Ovary (tissue), 9 donors: ENCODE results near the gene DEPDC1B. TPM values are rescaled to one million over a fixed set of nuclear protein-coding genes. Genes with fewer than 3 reads are reported as not detected.
"Not testable (repeated sequence)": the region's sequence is repeated elsewhere in the genome, so short reads cannot be mapped to it uniquely, and the experiment has no call there.

Experiments
- DNase-seq, 5 donors: peaks; one replicate each; pipeline ENCODE4 v3.0.0-alpha.2; 2019 to 2020
- H3K27ac ChIP-seq, 2 donors: fragments of 200-600 bp; one replicate each; pipeline versions ENCODE4 v1.5.1 to v1.8.0; 2019 to 2022
- H3K27me3 ChIP-seq: fragments of 200-600 bp; one replicate; pipeline ENCODE4 v1.8.0; 2022
- H3K36me3 ChIP-seq: fragments of 200-600 bp; sonication (generic); one replicate; pipeline ENCODE4 v1.5.1; 2019
- H3K4me1 ChIP-seq: one replicate; pipeline ENCODE4 v1.8.1; 2013; ENCODE audit warnings: mild to moderate bottlenecking, moderate library complexity; ENCODE audit not compliant: insufficient read depth
- H3K4me3 ChIP-seq: fragments of 200-600 bp; sonication (generic); one replicate; pipeline ENCODE4 v1.5.1; 2017
- H3K9me3 ChIP-seq, 2 donors: fragments of 200-600 bp in 1 of 2; sonication (generic) in 1 of 2; one replicate each; pipeline versions ENCODE4 v1.5.1 to v1.8.1; 2013 to 2019; ENCODE audit warnings: mild to moderate bottlenecking in 1 of 2, moderate library complexity in 1 of 2
- CTCF ChIP-seq, 3 donors: fragments of 450-650 bp in 2 of 3; fragments of 200-600 bp in 1 of 3; IDR thresholded peaks; one replicate each; pipeline versions ENCODE4 v1.5.1 to v1.8.0; 2016 to 2022; ENCODE audit warnings: antibody characterized with exemption in 3 of 3, mild to moderate bottlenecking in 1 of 3
- EP300 ChIP-seq: sonication (generic); formaldehyde crosslinking; IDR thresholded peaks from one replicate; pipeline ENCODE4 v1.6.1; 2017; ENCODE audit warnings: antibody characterized with exemption
- POLR2A ChIP-seq: fragments of 450-650 bp; IDR thresholded peaks from one replicate; pipeline ENCODE4 v1.6.1; 2017; ENCODE audit warnings: antibody characterized with exemption, mild to moderate bottlenecking, moderate library complexity
- WGBS, 3 donors: extraction: QIAGEN DNeasy Blood & Tissue Kit in 1 of 3; methylation state at CpG; one replicate each; pipeline versions ENCODE4 v1.1.5 to v1.1.7; 2013 to 2017; 5-methylcytosine and 5-hydroxymethylcytosine counted together
- intact Hi-C, 4 donors: fragments of 100-400 bp; cut with DNase I; formaldehyde crosslinking; loops; one replicate each; pipeline versions ENCODE4 v1.11.0 to v1.15.1; 2022 to 2023
- polyA plus RNA-seq, 2 donors: library from polyadenylated mRNA; stranded (reverse); fragments of 200-250 nt in 1 of 2; fragments of 350-450 nt in 1 of 2; fragmentation: Illumina TruSeq in 1 of 2; extraction: RNeasy Lipid Tissue Mini Kit (QIAGEN cat#74804) in 1 of 2; gene quantifications; one replicate each; pipeline ENCODE4 v1.2.3, GENCODE V29; 2013 to 2014
- total RNA-seq, 7 donors: library from RNA; depleted of rRNA in 2 of 7; stranded (reverse); fragments of >200 nt in 2 of 7; fragmentation: NEBNext Ultra II Directional in 3 of 7; extraction: Animal tissue kit (Norgen Biotek cat#: 25700) in 3 of 7; gene quantifications; one replicate each; pipeline versions ENCODE4 v1.1.0 to v1.2.4, GENCODE V29; 2016 to 2023
- donor health status: DM: no; HTN: no; CAD: no; lungs with moderate emphysema.
- donor health status: DM: no; HTN: no; CAD: no.
- donor health status: Bipolar disorder and iron deficiency.
- donor health status: DM: yes; HTN: yes; CAD: no.
- donor health status: DM: no; HTN: no; CAD: no.
- donor health status: DM: yes; HTN: yes; CAD: no.

The DEPDC1B gene
- total and polyA plus RNA-seq, 9 donors, result 0.36 to 1.2 (median 0.65) TPM; not detected in 3

DNA sequence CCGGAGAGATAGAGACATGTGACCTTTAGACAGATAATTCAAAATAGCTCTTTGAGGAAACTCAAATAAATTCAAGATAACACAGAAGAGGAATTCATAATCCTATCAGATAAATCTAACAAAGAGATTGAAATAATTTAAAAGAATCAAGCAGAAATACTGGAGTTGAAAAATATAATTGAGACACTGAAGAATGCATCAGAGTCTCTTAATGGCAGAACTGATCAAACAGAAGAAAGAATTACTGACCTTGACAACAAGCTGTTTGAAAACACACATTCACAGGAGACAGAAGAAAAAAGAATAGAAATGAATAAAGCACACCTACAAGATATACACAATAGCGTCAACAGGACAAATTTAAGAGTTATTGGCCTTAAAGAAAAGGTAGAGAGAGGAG, 40.4 kb upstream of the DEPDC1B start:
- TF ChIP-seq CTCF (IDR thresholded peaks at IDR 0.05) (no peak), EP300 (no peak), POLR2A (no peak)
- intact Hi-C loops, result no loop called here
- 78 to 90% (median 85%) methylated on average over 2 of the region's 2 CpGs for WGBS, 3 donors

GRCh38 chr5:60738933-60739332, 39.0 kb upstream of the DEPDC1B start:
- Histone ChIP-seq H3K4me1 (no peaks in the 10 kb centered on the region), H3K4me3 (no peak overlapping the region), H3K36me3 (no peaks in the 10 kb centered on the region), H3K9me3 (no peaks in the 10 kb centered on the region), H3K27ac (no peak overlapping the region), H3K27me3 (no peaks in the 10 kb centered on the region)
- TF ChIP-seq EP300 (no peak), POLR2A (no peak), CTCF (IDR thresholded peaks at IDR 0.05) (no peak)
- 46 to 91% (median 54%) methylated on average over 3 of the region's 3 CpGs for WGBS, 3 donors
- no peak for DNase-seq
- intact Hi-C loops, result no loop called here

More for the DNA sequence above, 40.4 kb upstream of the DEPDC1B start:
- Histone ChIP-seq H3K27me3 (no peaks in the 10 kb centered on the region), H3K36me3 (no peaks in the 10 kb centered on the region), H3K9me3 (no peaks in the 10 kb centered on the region), H3K4me3 (no peak overlapping the region), H3K27ac (no peak overlapping the region), H3K4me1 (no peaks in the 10 kb centered on the region)
- no peak for DNase-seq

DNA sequence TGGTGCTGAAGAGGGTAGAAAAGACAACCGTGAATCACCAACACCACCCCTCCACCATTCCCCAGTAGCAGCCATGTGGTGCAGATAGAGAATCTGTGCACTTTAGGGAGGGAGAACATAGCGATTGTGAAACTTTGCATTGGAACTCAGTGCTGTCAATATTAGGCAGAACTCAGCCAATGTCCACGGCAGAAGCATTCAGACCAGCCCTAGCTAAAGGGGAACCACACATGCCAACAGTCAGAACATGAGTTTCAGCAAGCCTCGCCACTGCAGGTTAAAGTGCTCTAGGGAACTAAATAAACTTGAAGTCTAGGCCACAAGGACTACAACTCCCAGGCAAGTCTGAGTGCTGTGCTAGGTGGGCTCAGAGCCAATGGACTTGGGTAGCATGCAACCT, 38.5 kb upstream of the DEPDC1B start:
- no peaks in the 10 kb centered on the region for H3K9me3 ChIP-seq
- no peaks in the 10 kb centered on the region for H3K36me3 ChIP-seq
- intact Hi-C loops, result no loop called here
- TF ChIP-seq EP300 (no peak), CTCF (IDR thresholded peaks at IDR 0.05) (no peak), POLR2A (no peak)
- DNase-seq, result no peak
- H3K4me3 ChIP-seq, result no peak overlapping the region
- H3K27me3 ChIP-seq, result no peaks in the 10 kb centered on the region
- no peaks in the 10 kb centered on the region for H3K4me1 ChIP-seq
- WGBS, 3 donors, result 67 to 84% (median 78%) methylated on average over 4 of the region's 4 CpGs
- H3K27ac ChIP-seq, result no peak overlapping the region

DNA sequence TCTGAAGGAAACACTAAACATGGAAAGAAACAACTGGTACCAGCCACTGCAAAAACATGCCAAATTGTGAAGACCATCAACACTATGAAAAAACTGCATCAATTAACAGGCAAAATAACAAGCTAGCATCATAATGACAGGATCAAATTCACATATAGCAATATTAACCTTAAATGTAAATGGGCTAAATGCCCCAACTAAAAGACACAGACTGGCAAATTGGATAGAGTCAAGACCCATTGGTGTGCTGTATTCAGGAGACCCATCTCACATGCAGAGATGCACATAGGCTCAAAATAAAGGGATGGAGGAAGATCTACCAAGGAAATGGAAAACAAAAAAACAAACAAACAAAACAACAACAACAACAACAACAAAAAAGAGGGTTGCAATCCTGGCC, 30.9 kb upstream of the DEPDC1B start:
- intact Hi-C loops, result not testable (repeated sequence)

GRCh38 chr5:60727033-60727679, 27.2 kb upstream of the DEPDC1B start:
- no peaks in the 10 kb centered on the region for H3K36me3 ChIP-seq
- WGBS, 3 donors, result 76 to 82% (median 78%) methylated on average over 1 of the region's 1 CpG
- no peak overlapping the region for H3K27ac ChIP-seq
- H3K27me3 ChIP-seq, result no peaks in the 10 kb centered on the region
- TF ChIP-seq POLR2A (no peak), CTCF (IDR thresholded peaks at IDR 0.05) (no peak), EP300 (no peak)
- H3K4me3 ChIP-seq, result no peak overlapping the region
- H3K9me3 ChIP-seq, result no peaks in the 10 kb centered on the region
- no peaks in the 10 kb centered on the region for H3K4me1 ChIP-seq
- intact Hi-C loops, result no loop called here
- DNase-seq, result no peak

More for the DNA sequence above, 30.9 kb upstream of the DEPDC1B start:
- H3K4me3 ChIP-seq, H3K27ac ChIP-seq, DNase-seq, H3K36me3 ChIP-seq, H3K4me1 ChIP-seq, H3K9me3 ChIP-seq, H3K27me3 ChIP-seq: not testable (repeated sequence)
